Measurements from ENCODE around the gene IGF2R. TPM values are rescaled to one million over a fixed set of nuclear protein-coding genes. Genes with fewer than 3 reads are reported as not detected.
"Not testable (repeated sequence)": the region's sequence is repeated elsewhere in the genome, so short reads cannot be mapped to it uniquely, and the experiment has no call there.

Gene IGF2R
- total RNA-seq, 1 donor from 2014 or later = 105 TPM

DNA sequence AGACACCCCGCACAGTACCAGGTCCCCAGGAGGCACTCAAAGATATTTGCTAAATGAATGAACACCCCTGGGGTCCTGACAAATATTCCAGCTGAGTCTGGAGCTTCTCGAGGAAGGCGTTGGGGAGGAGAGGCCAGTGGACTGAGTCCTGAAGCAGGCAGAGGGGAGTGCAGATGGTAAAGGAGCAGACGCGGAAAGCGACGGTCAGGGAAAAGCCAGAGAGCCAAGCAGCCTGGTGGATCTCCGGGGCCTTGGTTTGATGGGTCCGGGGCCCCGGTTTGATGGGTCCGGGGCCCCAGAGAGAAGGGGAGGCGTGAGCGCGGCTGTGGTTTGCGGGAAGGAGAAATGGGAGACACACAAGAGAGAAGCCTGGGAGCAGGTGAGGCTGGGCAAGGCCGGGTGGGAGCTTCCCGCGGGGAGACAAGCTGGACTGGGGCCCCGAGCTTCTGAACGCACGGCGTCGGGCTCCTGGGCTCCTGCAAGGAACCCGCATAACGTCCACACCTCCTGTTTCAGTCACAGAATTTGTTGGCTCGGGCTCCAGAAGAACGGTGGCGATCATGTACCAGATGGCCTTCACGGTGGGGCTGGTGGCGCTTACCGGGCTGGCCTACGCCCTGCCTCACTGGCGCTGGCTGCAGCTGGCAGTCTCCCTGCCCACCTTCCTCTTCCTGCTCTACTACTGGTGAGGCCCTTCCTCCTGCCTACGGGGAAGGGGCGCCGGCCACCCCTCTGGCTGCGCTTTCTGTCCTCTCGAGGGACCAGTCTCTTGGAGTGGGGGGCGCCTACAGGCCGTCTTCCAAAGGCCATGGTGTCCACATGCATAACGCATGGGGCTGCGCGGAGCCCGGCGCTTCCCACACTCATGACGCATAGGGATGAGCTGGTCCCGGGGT lies 164.8 kb downstream of the IGF2R start:
- no peaks in the 10 kb centered on the region for H3K4me1 Mint-ChIP-seq (ENCODE audit: low read depth, unreplicated experiment)

DNA sequence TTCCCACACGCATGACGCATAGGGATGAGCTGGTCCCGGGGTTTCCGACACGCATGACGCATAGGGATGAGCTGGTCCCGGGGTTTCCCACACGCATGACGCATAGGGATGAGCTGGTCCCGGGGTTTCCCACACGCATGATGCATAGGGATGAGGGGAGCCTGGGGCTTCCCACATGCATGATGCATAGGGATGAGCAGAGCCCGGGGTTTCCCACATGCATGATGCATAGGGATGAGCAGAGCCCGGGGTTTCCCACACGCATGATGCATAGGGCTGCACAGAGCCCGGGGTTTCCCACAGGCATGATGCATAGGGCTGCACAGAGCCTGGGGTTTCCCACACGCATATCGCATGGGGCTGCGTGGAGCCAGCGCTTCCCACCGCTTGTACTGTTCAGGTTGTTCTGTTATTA lies 165.5 kb downstream of the IGF2R start:
- H3K4me1 Mint-ChIP-seq (ENCODE audit: low read depth, unreplicated experiment); H3K27ac Mint-ChIP-seq (ENCODE audit: unreplicated experiment); H3K27me3 Mint-ChIP-seq (ENCODE audit: unreplicated experiment); H3K9me3 Mint-ChIP-seq (ENCODE audit: unreplicated experiment); DNase-seq; H3K4me3 Mint-ChIP-seq (ENCODE audit: unreplicated experiment): not testable (repeated sequence)
- peaks cover 16% of the 10 kb centered on the region for H3K36me3 Mint-ChIP-seq (ENCODE audit: unreplicated experiment)

More for the DNA sequence above, 164.8 kb downstream of the IGF2R start:
- no peak overlapping the region for H3K4me3 Mint-ChIP-seq (ENCODE audit: unreplicated experiment)
- no peak for DNase-seq
- peaks cover 7% of the 10 kb centered on the region for H3K27me3 Mint-ChIP-seq (ENCODE audit: unreplicated experiment)
- H3K36me3 Mint-ChIP-seq (ENCODE audit: unreplicated experiment) = peaks cover 17% of the 10 kb centered on the region
- H3K9me3 Mint-ChIP-seq (ENCODE audit: unreplicated experiment) = peaks cover 10% of the 10 kb centered on the region
- H3K27ac Mint-ChIP-seq (ENCODE audit: unreplicated experiment) = no peak overlapping the region
- TF ChIP-seq, protein P1, sequence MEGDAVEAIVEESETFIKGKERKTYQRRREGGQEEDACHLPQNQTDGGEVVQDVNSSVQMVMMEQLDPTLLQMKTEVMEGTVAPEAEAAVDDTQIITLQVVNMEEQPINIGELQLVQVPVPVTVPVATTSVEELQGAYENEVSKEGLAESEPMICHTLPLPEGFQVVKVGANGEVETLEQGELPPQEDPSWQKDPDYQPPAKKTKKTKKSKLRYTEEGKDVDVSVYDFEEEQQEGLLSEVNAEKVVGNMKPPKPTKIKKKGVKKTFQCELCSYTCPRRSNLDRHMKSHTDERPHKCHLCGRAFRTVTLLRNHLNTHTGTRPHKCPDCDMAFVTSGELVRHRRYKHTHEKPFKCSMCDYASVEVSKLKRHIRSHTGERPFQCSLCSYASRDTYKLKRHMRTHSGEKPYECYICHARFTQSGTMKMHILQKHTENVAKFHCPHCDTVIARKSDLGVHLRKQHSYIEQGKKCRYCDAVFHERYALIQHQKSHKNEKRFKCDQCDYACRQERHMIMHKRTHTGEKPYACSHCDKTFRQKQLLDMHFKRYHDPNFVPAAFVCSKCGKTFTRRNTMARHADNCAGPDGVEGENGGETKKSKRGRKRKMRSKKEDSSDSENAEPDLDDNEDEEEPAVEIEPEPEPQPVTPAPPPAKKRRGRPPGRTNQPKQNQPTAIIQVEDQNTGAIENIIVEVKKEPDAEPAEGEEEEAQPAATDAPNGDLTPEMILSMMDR (IDR thresholded peaks at IDR 0.05; ENCODE audit: partially characterized antibody, unreplicated experiment) = no peak

DNA sequence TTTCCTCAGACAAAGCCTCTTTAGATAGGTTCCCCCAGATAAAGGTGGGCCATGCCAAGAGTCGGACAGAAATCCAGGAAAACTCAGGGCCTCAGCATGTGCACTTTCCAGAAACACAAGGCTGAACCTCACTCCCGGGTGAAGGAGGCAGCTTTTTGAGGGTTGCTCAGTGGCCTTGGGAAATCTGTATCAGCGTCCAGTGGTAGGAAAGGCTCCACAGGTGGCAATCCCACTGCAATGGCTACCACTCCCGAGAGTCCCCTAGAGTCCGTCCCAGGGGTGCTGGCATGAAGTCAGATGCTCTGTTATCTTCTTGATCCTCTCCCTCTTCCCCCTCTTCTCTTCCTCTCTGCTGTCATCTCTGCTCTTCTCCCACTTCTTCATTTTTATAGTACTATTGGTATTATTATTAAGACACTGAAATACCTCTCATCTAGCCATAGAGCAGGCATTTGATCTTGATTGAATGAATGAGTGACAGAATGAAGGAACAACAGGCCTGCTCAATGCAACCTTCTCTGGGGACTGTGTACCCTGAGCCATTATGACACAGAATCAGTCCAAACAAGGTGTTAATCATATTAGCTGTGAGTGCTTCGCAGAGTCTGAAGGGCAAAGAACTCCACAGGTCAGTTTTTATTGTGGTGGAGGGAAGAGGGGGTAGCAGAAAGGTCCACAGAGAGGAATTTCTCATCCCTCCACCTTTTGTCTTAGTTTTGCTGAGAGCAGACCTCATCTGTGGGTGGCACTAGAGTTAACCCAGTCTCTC lies 166.1 kb downstream of the IGF2R start:
- no peak for DNase-seq
- no peak overlapping the region for H3K4me3 Mint-ChIP-seq (ENCODE audit: unreplicated experiment)
- no peak overlapping the region for H3K27ac Mint-ChIP-seq (ENCODE audit: unreplicated experiment)
- peaks cover 10% of the 10 kb centered on the region for H3K36me3 Mint-ChIP-seq (ENCODE audit: unreplicated experiment)
- peaks cover 7% of the 10 kb centered on the region for H3K27me3 Mint-ChIP-seq (ENCODE audit: unreplicated experiment)
- peaks cover 8% of the 10 kb centered on the region for H3K9me3 Mint-ChIP-seq (ENCODE audit: unreplicated experiment)
- TF ChIP-seq, protein P1 (IDR thresholded peaks at IDR 0.05; ENCODE audit: partially characterized antibody, unreplicated experiment) = no peak
- H3K4me1 Mint-ChIP-seq (ENCODE audit: low read depth, unreplicated experiment) = no peaks in the 10 kb centered on the region

DNA sequence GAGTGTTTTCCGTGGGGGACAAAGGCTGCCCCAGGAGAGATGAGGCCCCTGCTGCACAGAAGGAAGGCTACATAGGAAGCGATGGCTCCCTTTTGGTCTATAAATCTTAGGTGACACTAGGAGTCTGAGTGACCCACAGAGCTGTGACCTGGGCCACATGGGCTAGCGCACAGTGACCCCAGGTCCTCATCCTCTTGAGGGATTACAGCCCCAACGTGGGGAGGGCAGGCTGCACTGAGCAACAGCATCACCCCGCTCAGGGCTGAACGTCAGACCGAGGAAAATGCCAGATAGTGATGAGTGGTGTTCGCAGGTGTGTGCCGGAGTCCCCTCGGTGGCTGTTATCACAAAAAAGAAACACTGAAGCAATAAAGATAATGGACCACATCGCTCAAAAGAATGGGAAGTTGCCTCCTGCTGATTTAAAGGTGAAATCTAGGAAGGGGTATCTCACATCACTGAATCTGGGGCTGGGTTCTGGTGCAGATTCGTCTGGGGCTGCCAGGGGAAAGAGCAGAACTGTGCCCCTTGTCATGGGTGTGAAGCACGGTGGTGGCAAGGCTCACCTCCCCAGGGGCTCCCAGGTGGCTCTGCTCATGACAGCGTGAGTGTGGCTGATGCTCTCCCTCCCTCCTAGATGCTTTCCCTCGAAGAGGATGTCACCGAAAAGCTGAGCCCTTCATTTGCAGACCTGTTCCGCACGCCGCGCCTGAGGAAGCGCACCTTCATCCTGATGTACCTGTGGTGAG lies 167.2 kb downstream of the IGF2R start:
- H3K9me3 Mint-ChIP-seq (ENCODE audit: unreplicated experiment) = peaks cover 8% of the 10 kb centered on the region
- no peak overlapping the region for H3K27ac Mint-ChIP-seq (ENCODE audit: unreplicated experiment)
- DNase-seq = no peak
- H3K4me3 Mint-ChIP-seq (ENCODE audit: unreplicated experiment) = no peak overlapping the region
- TF ChIP-seq, protein P1 (IDR thresholded peaks at IDR 0.05; ENCODE audit: partially characterized antibody, unreplicated experiment) = no peak
- peaks cover 6% of the 10 kb centered on the region for H3K27me3 Mint-ChIP-seq (ENCODE audit: unreplicated experiment)
- H3K4me1 Mint-ChIP-seq (ENCODE audit: low read depth, unreplicated experiment) = no peaks in the 10 kb centered on the region
- H3K36me3 Mint-ChIP-seq (ENCODE audit: unreplicated experiment) = peaks cover 4% of the 10 kb centered on the region
